ENCODE data around the gene PHGDH.

DNA sequence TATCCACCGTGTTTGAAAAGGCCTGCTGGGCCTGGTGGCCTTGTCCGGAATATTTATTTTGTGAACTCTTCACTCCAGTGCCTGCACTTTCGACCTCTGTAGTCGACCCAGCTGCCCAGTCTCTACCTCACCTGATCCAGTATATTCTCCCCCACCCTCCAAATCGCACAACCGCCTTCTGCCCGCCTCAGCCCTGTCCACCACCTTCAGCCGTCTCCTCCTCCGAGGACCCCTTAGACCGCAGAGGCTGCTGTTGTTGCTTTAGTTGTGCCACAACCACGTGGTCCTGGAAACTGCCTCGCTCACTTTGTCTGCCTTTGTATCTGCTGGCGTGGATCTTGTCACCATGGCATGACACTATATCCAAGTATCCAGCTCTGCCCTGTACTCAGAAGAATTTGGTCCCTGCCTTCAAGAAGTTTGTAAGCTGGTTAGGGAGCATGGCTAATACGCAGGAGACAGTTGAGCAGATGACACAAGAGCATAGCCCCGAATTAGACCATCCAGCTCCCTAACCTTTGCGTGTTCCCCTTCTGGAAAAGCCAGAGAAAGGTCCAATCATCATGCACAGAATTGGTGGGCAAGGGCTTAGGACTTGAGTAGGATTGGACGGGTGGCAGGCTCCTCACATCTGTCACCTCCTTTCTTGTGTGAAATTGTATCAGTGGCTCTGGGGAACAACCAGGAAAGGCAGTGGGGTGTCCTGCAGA is 1.5 kb downstream of the PHGDH start:
- TF ChIP-seq, protein P1, sequence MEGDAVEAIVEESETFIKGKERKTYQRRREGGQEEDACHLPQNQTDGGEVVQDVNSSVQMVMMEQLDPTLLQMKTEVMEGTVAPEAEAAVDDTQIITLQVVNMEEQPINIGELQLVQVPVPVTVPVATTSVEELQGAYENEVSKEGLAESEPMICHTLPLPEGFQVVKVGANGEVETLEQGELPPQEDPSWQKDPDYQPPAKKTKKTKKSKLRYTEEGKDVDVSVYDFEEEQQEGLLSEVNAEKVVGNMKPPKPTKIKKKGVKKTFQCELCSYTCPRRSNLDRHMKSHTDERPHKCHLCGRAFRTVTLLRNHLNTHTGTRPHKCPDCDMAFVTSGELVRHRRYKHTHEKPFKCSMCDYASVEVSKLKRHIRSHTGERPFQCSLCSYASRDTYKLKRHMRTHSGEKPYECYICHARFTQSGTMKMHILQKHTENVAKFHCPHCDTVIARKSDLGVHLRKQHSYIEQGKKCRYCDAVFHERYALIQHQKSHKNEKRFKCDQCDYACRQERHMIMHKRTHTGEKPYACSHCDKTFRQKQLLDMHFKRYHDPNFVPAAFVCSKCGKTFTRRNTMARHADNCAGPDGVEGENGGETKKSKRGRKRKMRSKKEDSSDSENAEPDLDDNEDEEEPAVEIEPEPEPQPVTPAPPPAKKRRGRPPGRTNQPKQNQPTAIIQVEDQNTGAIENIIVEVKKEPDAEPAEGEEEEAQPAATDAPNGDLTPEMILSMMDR (IDR thresholded peaks at IDR 0.05 in 4 of 5, conservative IDR thresholded peaks at IDR 0.05 in 1 of 5), result no peak
- no peak for TF ChIP-seq POLR2A (IDR thresholded peaks at IDR 0.05)

Data from gastrocnemius medialis (tissue), 4 donors.